Sigmoid colon (tissue), 7 donors: ENCODE measurements around the gene HDDC2. TPM values are rescaled to one million over a fixed set of nuclear protein-coding genes. Genes with fewer than 3 reads are reported as not detected.

Experiments used
- DNase-seq: peaks from one replicate; pipeline ENCODE4 v3.0.0-alpha.2; 2019
- H3K27ac ChIP-seq, 4 donors: fragments of 200-600 bp; sonication (generic); one replicate each; pipeline ENCODE4 v1.5.1; 2016 to 2019; ENCODE audit warnings: mild to moderate bottlenecking in 1 of 4
- H3K27me3 ChIP-seq, 3 donors: fragments of 200-600 bp; sonication (generic); one replicate each; pipeline ENCODE4 v1.5.1; 2019; ENCODE audit warnings: mild to moderate bottlenecking in 1 of 3
- H3K36me3 ChIP-seq, 4 donors: fragments of 200-600 bp; sonication (generic); one replicate each; pipeline ENCODE4 v1.5.1; 2016 to 2019
- H3K4me1 ChIP-seq, 4 donors: fragments of 200-600 bp; sonication (generic); one replicate each; pipeline ENCODE4 v1.5.1; 2017 to 2019
- H3K4me3 ChIP-seq, 4 donors: fragments of 200-600 bp; sonication (generic); one replicate each; pipeline ENCODE4 v1.5.1; 2017 to 2019; ENCODE audit warnings: mild to moderate bottlenecking in 2 of 4, moderate library complexity in 1 of 4
- H3K9me3 ChIP-seq, 4 donors: fragments of 200-600 bp in 3 of 4; sonication (generic) in 3 of 4; one replicate each; pipeline versions ENCODE4 v1.5.1 to v1.6.1; 2013 to 2019
- EP300 ChIP-seq, 4 donors: sonication (generic); formaldehyde crosslinking; IDR thresholded peaks; one replicate each; pipeline ENCODE4 v1.6.1; 2017; ENCODE audit warnings: antibody characterized with exemption in 4 of 4
- POLR2A ChIP-seq, 2 donors: fragments of 450-650 bp; IDR thresholded peaks; one replicate each; pipeline ENCODE4 v1.6.1; 2016; ENCODE audit warnings: antibody characterized with exemption in 2 of 2, mild to moderate bottlenecking in 2 of 2, moderate library complexity in 2 of 2
- POLR2AphosphoS5 ChIP-seq, 4 donors: sonication (generic); formaldehyde crosslinking; IDR thresholded peaks; one replicate each; pipeline ENCODE4 v1.6.1; 2017; ENCODE audit warnings: antibody characterized with exemption in 4 of 4
- WGBS, 2 donors: extraction: QIAGEN DNeasy Blood & Tissue Kit; methylation state at CpG; one replicate each; pipeline ENCODE4 v1.1.7; 2013; 5-methylcytosine and 5-hydroxymethylcytosine counted together
- intact Hi-C: fragments of 100-400 bp; cut with DNase I; formaldehyde crosslinking; loops from one replicate; pipeline ENCODE4 v1.15.1; 2023
- polyA plus RNA-seq, 3 donors: library from polyadenylated mRNA; stranded (reverse); fragments of 200-250 nt; gene quantifications; one replicate each; pipeline ENCODE4 v1.2.3, GENCODE V29; 2013
- total RNA-seq, 4 donors: library from RNA; depleted of rRNA; stranded (reverse); fragments of >200 nt; gene quantifications; one replicate each; pipeline ENCODE4 v1.1.0, GENCODE V29; 2016
- TF ChIP-seq, protein P1 (sequence below), 4 experiments: fragments of 450-650 bp in 3 of 4; fragments of 200-600 bp in 1 of 4; IDR thresholded peaks; one replicate each; pipeline ENCODE4 v1.5.1; 2016 to 2019; ENCODE audit warnings: antibody characterized with exemption in 4 of 4, mild to moderate bottlenecking in 3 of 4, moderate library complexity in 2 of 4
- donor health status: healthy with polysubstance abuse.
- donor health status: Bipolar disorder and iron deficiency.
- donor health status: healthy.

HDDC2 gene
- total and polyA plus RNA-seq, 7 donors: 39.9 to 82.9 (median 56.1) TPM

DNA sequence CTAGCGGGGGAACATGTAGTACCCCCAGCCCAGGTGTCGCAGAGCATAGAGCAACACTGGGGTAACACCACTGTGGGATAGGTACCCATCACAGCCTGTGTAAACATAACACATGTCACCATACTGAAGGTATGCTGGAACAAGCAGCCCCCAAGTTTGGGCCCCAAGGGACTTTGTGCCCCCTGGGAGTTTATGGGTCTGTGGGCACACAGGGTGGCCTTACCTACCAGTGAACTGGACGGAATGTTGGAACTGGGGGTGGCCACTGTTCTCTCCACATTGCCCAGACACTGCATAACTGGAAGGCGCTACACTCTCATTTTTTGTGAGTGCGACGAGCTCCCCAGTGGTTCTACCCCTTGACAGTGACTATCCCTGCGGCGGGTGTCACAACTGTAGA, 28.5 kb downstream of the HDDC2 start:
- intact Hi-C loops: no loop called here
- 98% methylated on average over 8 of the region's 8 CpGs for WGBS, 2 donors
- H3K4me3 ChIP-seq: no peak overlapping the region
- no peak for DNase-seq
- no peaks in the 10 kb centered on the region for H3K9me3 ChIP-seq
- H3K27me3 ChIP-seq: no peaks in the 10 kb centered on the region
- peak overlapping the region in 1 of 4 donors; percentile 43 for H3K27ac ChIP-seq
- TF ChIP-seq POLR2AphosphoS5 (IDR thresholded peaks at IDR 0.05) (no peak), POLR2A (IDR thresholded peaks at IDR 0.05) (no peak), EP300 (IDR thresholded peaks at IDR 0.05) (no peak)
- TF ChIP-seq, protein P1, sequence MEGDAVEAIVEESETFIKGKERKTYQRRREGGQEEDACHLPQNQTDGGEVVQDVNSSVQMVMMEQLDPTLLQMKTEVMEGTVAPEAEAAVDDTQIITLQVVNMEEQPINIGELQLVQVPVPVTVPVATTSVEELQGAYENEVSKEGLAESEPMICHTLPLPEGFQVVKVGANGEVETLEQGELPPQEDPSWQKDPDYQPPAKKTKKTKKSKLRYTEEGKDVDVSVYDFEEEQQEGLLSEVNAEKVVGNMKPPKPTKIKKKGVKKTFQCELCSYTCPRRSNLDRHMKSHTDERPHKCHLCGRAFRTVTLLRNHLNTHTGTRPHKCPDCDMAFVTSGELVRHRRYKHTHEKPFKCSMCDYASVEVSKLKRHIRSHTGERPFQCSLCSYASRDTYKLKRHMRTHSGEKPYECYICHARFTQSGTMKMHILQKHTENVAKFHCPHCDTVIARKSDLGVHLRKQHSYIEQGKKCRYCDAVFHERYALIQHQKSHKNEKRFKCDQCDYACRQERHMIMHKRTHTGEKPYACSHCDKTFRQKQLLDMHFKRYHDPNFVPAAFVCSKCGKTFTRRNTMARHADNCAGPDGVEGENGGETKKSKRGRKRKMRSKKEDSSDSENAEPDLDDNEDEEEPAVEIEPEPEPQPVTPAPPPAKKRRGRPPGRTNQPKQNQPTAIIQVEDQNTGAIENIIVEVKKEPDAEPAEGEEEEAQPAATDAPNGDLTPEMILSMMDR (IDR thresholded peaks at IDR 0.05): no peak
- peaks cover 0 to 47% (median 8%) of the 10 kb centered on the region in 4 donors for H3K36me3 ChIP-seq
- H3K4me1 ChIP-seq: peaks cover 0 to 6% (median 0%) of the 10 kb centered on the region in 4 donors

DNA sequence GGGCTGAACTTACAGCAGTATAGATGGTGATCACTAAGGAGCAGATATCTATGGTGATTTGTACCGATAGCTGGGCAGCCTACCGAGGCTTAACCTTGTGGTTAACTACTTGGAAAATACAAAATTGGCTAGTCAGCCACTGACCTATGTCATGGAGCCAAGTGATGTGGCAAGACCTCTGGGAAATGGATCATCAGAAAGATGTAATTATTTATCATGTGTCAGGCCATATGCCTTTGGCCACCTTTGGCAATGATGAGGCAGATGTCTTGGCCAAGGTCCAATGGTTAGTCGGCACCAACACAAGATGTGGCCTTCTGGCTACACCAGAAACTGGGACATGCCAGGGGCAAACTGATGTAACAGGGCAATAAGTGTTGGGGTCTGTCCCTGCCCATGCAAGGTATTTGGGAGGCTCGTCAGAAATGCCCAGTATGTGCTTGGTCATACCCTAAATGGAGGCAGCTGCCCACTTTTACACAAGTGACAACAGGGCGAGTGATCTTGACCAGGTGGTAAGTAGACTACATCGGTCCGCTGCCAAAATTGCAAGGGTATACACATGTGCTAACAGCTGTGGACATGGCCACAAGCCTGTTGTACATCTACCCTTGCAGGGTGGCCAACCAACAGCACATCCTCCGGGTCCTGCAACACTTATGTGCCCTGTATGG, 30.1 kb downstream of the HDDC2 start:
- intact Hi-C loops: no loop called here
- H3K27ac ChIP-seq: no peak overlapping the region
- no peaks in the 10 kb centered on the region for H3K27me3 ChIP-seq
- TF ChIP-seq, protein P1 (IDR thresholded peaks at IDR 0.05): no peak
- no peak for TF ChIP-seq POLR2AphosphoS5 (IDR thresholded peaks at IDR 0.05)
- no peak for TF ChIP-seq POLR2A (IDR thresholded peaks at IDR 0.05)
- TF ChIP-seq EP300 (IDR thresholded peaks at IDR 0.05): no peak
- DNase-seq: no peak
- 95 to 96% methylated on average over 8 of the region's 8 CpGs for WGBS, 2 donors
- H3K4me1 ChIP-seq: peaks cover 0 to 6% (median 0%) of the 10 kb centered on the region in 4 donors
- H3K36me3 ChIP-seq: peaks cover 0 to 41% (median 8%) of the 10 kb centered on the region in 4 donors
- no peak overlapping the region for H3K4me3 ChIP-seq
- no peaks in the 10 kb centered on the region for H3K9me3 ChIP-seq

DNA sequence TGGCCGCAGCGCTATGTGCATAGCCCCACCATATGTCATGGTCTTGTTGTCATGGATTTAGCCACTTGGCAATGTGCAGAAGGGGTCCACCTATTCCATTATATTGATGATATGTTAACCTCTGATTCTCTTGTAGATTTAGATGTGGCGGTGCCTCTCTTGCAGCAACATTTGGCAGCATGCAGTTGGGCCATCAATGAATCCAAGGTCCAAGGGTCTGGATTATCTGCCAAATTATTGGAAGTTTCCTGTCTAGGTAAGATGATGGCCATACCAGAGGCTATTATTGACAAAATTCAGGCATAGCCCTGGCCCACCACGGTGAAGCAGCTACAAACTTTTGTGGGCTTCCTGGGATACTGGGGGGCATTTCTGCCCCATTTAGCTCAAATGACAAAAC, 31.4 kb downstream of the HDDC2 start:
- no peak for DNase-seq
- Histone ChIP-seq H3K4me3 (no peak overlapping the region), H3K27me3 (no peaks in the 10 kb centered on the region), H3K36me3 (peaks cover 0 to 31% (median 6%) of the 10 kb centered on the region in 4 donors), H3K4me1 (peaks cover 0 to 6% (median 0%) of the 10 kb centered on the region in 4 donors), H3K9me3 (no peaks in the 10 kb centered on the region), H3K27ac (no peak overlapping the region)
- intact Hi-C loops: no loop called here
- TF ChIP-seq, protein P1 (IDR thresholded peaks at IDR 0.05): no peak
- no peak for TF ChIP-seq EP300 (IDR thresholded peaks at IDR 0.05)
- TF ChIP-seq POLR2AphosphoS5 (IDR thresholded peaks at IDR 0.05): no peak
- no peak for TF ChIP-seq POLR2A (IDR thresholded peaks at IDR 0.05)
- 98 to 99% methylated on average over 4 of the region's 4 CpGs for WGBS, 2 donors

DNA sequence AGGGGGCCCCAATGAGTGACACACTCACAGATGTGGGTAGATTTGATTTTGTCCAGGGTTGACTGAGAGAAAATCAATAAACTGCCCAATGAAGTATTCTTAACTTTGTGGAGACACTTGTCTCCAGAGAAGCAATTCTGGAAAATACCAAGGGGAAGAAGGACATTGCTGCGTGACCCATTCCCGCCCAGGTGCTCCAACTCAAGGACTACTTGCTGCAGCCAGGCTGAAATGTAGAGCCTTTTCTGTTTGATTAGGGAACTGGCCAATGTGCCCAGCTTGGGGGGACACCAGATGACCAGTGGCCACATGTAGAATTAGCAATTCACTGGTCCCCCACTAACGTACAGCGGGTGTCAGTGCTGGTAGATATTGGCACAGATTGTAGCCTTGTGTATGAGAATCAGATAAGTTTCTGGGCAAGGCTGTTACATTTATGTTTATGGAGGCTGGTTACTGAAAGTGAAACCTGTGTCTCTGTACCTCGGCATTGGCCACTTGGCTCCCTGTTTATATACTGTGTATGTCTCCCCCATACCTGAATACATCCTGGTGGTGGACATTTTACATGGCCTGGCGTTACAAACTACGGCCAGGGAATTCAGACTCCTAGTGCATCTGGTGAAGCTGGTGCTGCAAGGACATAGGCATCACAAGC, 32.3 kb downstream of the HDDC2 start:
- intact Hi-C loops: no loop called here
- no peak for DNase-seq

More for the DNA sequence above, 32.3 kb downstream of the HDDC2 start:
- Histone ChIP-seq H3K9me3 (no peaks in the 10 kb centered on the region), H3K27me3 (no peaks in the 10 kb centered on the region), H3K36me3 (peaks cover 0 to 24% (median 6%) of the 10 kb centered on the region in 4 donors), H3K4me3 (no peak overlapping the region), H3K27ac (no peak overlapping the region), H3K4me1 (peaks cover 0 to 6% (median 0%) of the 10 kb centered on the region in 4 donors)
- WGBS, 2 donors: 48 to 86% methylated on average over 7 of the region's 7 CpGs
- TF ChIP-seq EP300 (IDR thresholded peaks at IDR 0.05) (no peak), POLR2A (IDR thresholded peaks at IDR 0.05) (no peak), POLR2AphosphoS5 (IDR thresholded peaks at IDR 0.05) (no peak)
- TF ChIP-seq, protein P1 (IDR thresholded peaks at IDR 0.05): no peak
